Neuron (in vitro differentiated cells): ENCODE data around the gene CYB5D1.
A peak's percentile ranks its signal among the peaks of the same experiment; 100 is the strongest.

Experiments
- H2AFZ ChIP-seq: one replicate; pipeline ENCODE4 v1.6.1; 2013; ENCODE audit warnings: low read depth, mild to moderate bottlenecking, inconsistent platforms, low read length, moderate library complexity
- H3K27me3 ChIP-seq: one replicate; pipeline ENCODE4 v1.6.1; 2013; ENCODE audit warnings: low read length; ENCODE audit not compliant: insufficient read depth
- H3K36me3 ChIP-seq: one replicate; pipeline ENCODE4 v1.6.1; 2013; ENCODE audit warnings: low read length; ENCODE audit not compliant: insufficient read depth
- H3K4me1 ChIP-seq: one replicate; pipeline ENCODE4 v1.6.1; 2013; ENCODE audit warnings: low read length; ENCODE audit not compliant: insufficient read depth
- H3K4me3 ChIP-seq: 2 replicates; pipeline ENCODE4 v1.5.1; 2013; ENCODE audit warnings: mild to moderate bottlenecking, low read length, moderate library complexity
- H3K9me3 ChIP-seq: one replicate; pipeline ENCODE4 v1.6.1; 2013; ENCODE audit warnings: low read length

The CYB5D1 gene

GRCh38 chr17:7884581-7885366 is 27.0 kb downstream of the CYB5D1 start:
- Histone ChIP-seq H3K9me3 (no peaks in the 10 kb centered on the region), H3K4me1 (peaks cover 52% of the 10 kb centered on the region), H3K27me3 (no peaks in the 10 kb centered on the region), H3K4me3 (peak overlapping the region; percentile 55), H2AFZ (no peak overlapping the region), H3K36me3 (peaks cover 25% of the 10 kb centered on the region)

DNA sequence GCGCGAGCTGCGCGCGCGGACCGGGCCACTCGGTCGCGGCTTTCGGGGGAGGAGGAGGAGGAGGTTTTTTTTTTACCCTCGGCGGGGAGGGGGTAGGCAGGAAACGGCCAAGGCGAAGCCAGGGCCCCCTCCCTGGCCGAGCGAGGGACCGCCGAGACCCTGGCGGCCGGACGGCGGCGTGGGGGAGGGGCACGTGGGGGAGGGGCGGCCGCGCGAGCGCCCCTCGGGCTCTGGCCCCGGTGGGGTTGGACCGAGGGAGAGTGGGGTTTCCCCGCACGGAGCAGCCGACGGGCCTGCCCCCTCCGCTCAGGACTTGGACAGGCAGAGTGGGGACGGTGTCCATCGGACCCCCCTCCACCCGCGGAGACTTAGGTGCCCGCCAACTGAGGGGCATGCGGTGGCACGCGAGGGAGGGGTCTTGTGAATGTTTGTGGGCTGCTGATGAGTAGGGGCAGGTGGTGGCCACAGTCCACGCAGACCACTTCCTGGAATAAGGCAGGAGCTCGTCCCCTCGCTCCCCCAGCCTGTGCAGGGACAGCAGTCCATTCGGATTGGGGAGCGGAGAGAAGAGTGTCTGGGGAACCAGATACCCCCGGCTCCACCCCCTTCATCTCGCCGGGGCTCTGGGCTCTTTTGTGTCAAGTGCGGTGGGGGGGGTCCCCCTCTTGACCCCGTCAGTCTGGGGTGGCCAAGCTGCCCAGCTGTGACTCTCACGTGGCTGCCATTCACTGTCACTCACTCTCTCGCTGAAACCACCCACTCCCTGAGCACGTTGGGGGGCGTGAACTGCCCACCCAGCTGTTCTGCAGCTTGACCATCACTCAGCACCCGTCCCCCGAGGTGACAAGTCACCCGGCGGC is 27.8 kb downstream of the CYB5D1 start:
- peaks cover 20% of the 10 kb centered on the region for H3K36me3 ChIP-seq
- peak overlapping the region; percentile 55 for H3K4me3 ChIP-seq
- no peak overlapping the region for H2AFZ ChIP-seq
- no peaks in the 10 kb centered on the region for H3K27me3 ChIP-seq
- no peaks in the 10 kb centered on the region for H3K9me3 ChIP-seq
- H3K4me1 ChIP-seq = peaks cover 53% of the 10 kb centered on the region

- Histone ChIP-seq H2AFZ (peak overlapping the region; percentile 20), H3K4me3 (peak overlapping the region; percentile 55), H3K4me1 (peaks cover 53% of the 10 kb centered on the region), H3K27me3 (no peaks in the 10 kb centered on the region), H3K36me3 (peaks cover 22% of the 10 kb centered on the region), H3K9me3 (no peaks in the 10 kb centered on the region)
These were observed 28.6 kb downstream of the CYB5D1 start for GRCh38 chr17:7886227-7887037.

GRCh38 chr17:7887038-7887481 is 29.3 kb downstream of the CYB5D1 start:
- Histone ChIP-seq H3K4me1 (peaks cover 50% of the 10 kb centered on the region), H3K27me3 (no peaks in the 10 kb centered on the region), H2AFZ (peak overlapping the region; percentile 20), H3K36me3 (peaks cover 24% of the 10 kb centered on the region), H3K4me3 (peak overlapping the region; percentile 55), H3K9me3 (no peaks in the 10 kb centered on the region)

- H3K9me3 ChIP-seq = no peaks in the 10 kb centered on the region
- peak overlapping the region; percentile 55 for H3K4me3 ChIP-seq
- peak overlapping the region; percentile 4 for H2AFZ ChIP-seq
- no peaks in the 10 kb centered on the region for H3K27me3 ChIP-seq
- peaks cover 24% of the 10 kb centered on the region for H3K36me3 ChIP-seq
- H3K4me1 ChIP-seq = peaks cover 45% of the 10 kb centered on the region
These were observed 29.8 kb downstream of the CYB5D1 start for GRCh38 chr17:7887482-7888183.

DNA sequence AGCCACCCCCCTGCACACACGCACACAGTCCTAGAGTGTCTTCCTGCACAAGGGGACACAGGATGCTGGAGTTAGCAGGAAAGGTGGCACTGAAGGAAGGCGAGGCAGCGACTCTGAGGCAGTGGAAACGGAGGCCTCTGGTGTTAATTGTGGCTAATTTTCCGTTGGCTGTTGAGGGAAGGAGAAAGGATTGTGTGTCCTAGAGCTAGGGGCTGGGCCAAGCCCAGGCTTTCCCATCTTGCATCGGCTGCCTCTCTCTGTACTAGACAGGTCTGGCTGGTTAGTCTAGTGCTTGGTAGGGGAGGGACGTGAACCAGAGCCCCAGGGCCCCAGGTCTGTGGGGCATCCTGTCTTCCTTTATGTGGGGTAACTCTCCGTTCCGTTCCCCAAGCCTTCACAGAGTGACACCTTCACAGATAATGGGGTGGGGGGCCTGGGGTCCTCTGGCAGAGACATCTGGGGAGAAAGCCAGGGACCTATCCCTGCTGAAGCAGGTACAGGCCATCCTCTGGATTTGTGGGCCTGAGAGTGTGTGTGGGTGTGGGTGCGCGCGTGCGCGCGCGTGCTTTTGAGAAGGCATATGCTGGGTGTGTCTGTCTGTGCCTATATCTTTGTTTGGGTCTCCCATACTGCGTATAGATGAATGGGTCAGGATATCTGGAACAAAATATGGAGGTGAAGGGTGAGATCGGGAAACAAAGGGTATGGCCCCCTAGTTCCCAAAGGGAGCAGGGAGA is 30.5 kb downstream of the CYB5D1 start, which contains the start of gene CHD3:
Gene CHD3, plus strand, starts transcription at position 606 of the 737 bp plus-strand sequence. CDS start 212 bp downstream, outside the sequence.
- peaks cover 20% of the 10 kb centered on the region for H3K36me3 ChIP-seq

GRCh38 chr17:7889166-7889955 is 31.6 kb downstream of the CYB5D1 start:
- peaks cover 35% of the 10 kb centered on the region for H3K4me1 ChIP-seq
- no peaks in the 10 kb centered on the region for H3K9me3 ChIP-seq
- no peak overlapping the region for H2AFZ ChIP-seq
- peaks cover 30% of the 10 kb centered on the region for H3K36me3 ChIP-seq
- H3K4me3 ChIP-seq = peak overlapping the region; percentile 55
- H3K27me3 ChIP-seq = no peaks in the 10 kb centered on the region

More for the DNA sequence above, 30.5 kb downstream of the CYB5D1 start, which contains the start of gene CHD3:
- Histone ChIP-seq H3K4me1 (peaks cover 41% of the 10 kb centered on the region), H3K9me3 (no peaks in the 10 kb centered on the region), H2AFZ (peak within 1 kb of the TSS; percentile 4), H3K27me3 (no peaks in the 10 kb centered on the region), H3K4me3 (peak within 1 kb of the TSS; percentile 55)

DNA sequence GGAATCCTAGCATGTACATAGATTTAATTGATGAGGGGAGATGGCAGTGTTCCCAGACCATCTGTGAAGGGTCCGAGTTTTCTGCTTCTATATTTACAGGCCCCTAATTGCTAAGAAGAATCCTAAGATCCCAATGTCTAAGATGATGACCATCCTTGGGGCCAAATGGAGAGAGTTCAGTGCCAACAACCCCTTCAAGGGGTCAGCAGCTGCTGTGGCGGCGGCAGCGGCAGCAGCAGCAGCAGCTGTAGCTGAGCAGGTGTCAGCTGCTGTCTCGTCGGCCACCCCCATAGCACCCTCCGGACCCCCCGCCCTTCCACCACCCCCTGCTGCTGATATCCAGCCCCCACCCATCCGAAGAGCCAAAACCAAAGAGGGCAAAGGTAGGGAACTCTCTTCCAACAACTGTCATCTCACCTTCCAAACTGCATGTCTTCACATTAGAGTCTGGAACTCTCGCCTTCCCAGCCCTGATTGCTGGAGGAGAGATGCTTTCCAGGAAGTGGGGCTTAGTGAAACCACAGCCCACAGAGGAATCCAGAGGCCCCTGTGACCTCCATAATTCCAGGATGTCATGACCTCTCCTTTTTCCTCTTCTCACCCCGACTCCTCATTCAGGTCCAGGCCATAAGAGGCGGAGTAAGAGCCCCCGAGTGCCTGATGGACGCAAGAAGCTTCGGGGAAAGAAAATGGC is 35.5 kb downstream of the CYB5D1 start:
- Histone ChIP-seq H3K9me3 (no peaks in the 10 kb centered on the region), H3K4me1 (peaks cover 16% of the 10 kb centered on the region), H3K4me3 (no peak overlapping the region), H3K27me3 (no peaks in the 10 kb centered on the region), H3K36me3 (peaks cover 60% of the 10 kb centered on the region), H2AFZ (no peak overlapping the region)

DNA sequence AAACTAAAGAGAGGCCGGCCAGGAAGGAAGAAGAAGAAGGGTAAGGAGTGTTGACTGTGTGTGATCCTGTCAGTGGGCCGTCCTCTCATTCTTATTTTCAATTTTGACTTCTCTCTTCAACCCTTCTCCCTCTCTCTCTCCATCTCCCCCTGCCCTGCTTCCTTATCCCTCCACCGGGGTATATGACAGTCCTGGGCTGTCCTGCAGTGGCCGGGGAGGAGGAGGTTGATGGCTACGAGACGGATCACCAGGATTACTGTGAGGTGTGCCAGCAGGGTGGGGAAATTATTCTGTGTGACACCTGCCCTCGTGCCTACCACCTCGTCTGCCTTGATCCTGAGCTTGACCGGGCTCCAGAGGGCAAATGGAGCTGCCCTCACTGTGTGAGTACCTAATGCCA is 36.4 kb downstream of the CYB5D1 start:
- H3K36me3 ChIP-seq = peaks cover 69% of the 10 kb centered on the region

DNA sequence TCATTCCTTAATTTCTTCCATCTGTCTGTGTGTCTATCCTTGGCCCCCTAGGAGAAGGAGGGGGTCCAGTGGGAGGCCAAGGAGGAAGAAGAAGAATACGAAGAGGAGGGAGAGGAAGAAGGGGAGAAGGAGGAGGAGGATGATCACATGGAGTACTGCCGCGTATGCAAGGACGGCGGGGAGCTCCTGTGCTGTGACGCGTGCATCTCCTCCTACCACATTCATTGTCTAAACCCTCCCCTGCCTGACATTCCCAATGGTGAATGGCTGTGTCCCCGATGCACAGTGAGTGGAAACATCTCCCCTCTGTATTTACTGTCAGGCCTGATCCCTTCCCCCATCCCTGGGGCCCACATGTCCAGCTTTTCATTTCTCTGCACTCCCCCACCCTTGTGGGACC is 37.1 kb downstream of the CYB5D1 start:
- Histone ChIP-seq H3K9me3 (no peaks in the 10 kb centered on the region), H3K27me3 (no peaks in the 10 kb centered on the region), H3K4me1 (peaks cover under 1% of the 10 kb centered on the region), H3K36me3 (peaks cover 75% of the 10 kb centered on the region), H3K4me3 (no peak overlapping the region), H2AFZ (no peak overlapping the region)

More for the DNA sequence above, 36.4 kb downstream of the CYB5D1 start:
- Histone ChIP-seq H3K9me3 (no peaks in the 10 kb centered on the region), H3K4me1 (peaks cover 7% of the 10 kb centered on the region), H3K27me3 (no peaks in the 10 kb centered on the region), H3K4me3 (no peak overlapping the region), H2AFZ (no peak overlapping the region)

DNA sequence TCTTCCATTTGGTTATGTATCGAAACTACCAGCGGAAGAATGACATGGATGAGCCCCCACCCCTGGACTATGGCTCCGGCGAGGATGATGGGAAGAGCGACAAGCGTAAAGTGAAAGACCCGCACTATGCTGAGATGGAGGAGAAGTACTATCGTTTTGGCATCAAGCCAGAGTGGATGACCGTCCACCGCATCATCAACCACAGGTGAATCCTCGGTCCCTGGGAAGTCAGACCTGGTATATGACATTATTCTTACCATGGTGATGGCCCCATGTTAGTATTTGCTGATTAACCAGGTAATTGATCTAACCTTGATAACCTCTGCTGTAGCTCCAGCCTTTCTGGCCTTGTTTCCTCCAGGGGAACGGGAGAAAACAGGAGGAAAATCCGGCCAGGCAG is 39.3 kb downstream of the CYB5D1 start:
- H3K4me1 ChIP-seq = no peaks in the 10 kb centered on the region
- peaks cover 76% of the 10 kb centered on the region for H3K36me3 ChIP-seq
- H3K27me3 ChIP-seq = no peaks in the 10 kb centered on the region
- H3K9me3 ChIP-seq = no peaks in the 10 kb centered on the region
- no peak overlapping the region for H2AFZ ChIP-seq
- no peak overlapping the region for H3K4me3 ChIP-seq
